ES-I3 (cell line): ENCODE results near the gene SLIT3.

Source experiments
- H3K36me3 ChIP-seq: 2 replicates; pipeline ENCODE4 v1.6.1; 2013; ENCODE audit warnings: mild to moderate bottlenecking, low read length, control low read depth, moderate library complexity; ENCODE audit not compliant: insufficient read depth
- H3K4me1 ChIP-seq: 2 replicates; pipeline ENCODE4 v1.6.1; 2013; ENCODE audit warnings: mild to moderate bottlenecking, control low read depth, low read length; ENCODE audit not compliant: insufficient read depth
- H3K9ac ChIP-seq: 2 replicates; pipeline ENCODE4 v1.6.1; 2013; ENCODE audit warnings: low read depth, mild to moderate bottlenecking, low read length, moderate library complexity
- H3K9me3 ChIP-seq: 2 replicates; pipeline ENCODE4 v1.6.1; 2013; ENCODE audit warnings: mild to moderate bottlenecking, low read length, moderate library complexity; ENCODE audit not compliant: control insufficient read depth, insufficient read depth

SLIT3 gene

GRCh38 chr5:168792678-168793077 is 508.3 kb downstream of the SLIT3 start:
- Histone ChIP-seq H3K4me1 (no peaks in the 10 kb centered on the region), H3K9me3 (no peaks in the 10 kb centered on the region), H3K9ac (no peak overlapping the region), H3K36me3 (no peaks in the 10 kb centered on the region; the same call in 1 of the 2 replicates)

GRCh38 chr5:168790671-168791250 is 510.2 kb downstream of the SLIT3 start:
- Histone ChIP-seq H3K4me1 (no peaks in the 10 kb centered on the region), H3K9me3 (no peaks in the 10 kb centered on the region), H3K9ac (no peak overlapping the region), H3K36me3 (no peaks in the 10 kb centered on the region; the same call in 1 of the 2 replicates)

GRCh38 chr5:168790002-168790635 is 510.8 kb downstream of the SLIT3 start:
- Histone ChIP-seq H3K4me1 (no peaks in the 10 kb centered on the region), H3K9me3 (no peaks in the 10 kb centered on the region), H3K9ac (no peak overlapping the region), H3K36me3 (no peaks in the 10 kb centered on the region; the same call in 1 of the 2 replicates)

- Histone ChIP-seq H3K4me1 (no peaks in the 10 kb centered on the region), H3K9ac (no peak overlapping the region), H3K9me3 (no peaks in the 10 kb centered on the region), H3K36me3 (no peaks in the 10 kb centered on the region; the same call in 1 of the 2 replicates)
Observed at GRCh38 chr5:168788786-168789185, 512.2 kb downstream of the SLIT3 start.

- Histone ChIP-seq H3K9me3 (no peaks in the 10 kb centered on the region), H3K36me3 (no peaks in the 10 kb centered on the region; the same call in 1 of the 2 replicates), H3K4me1 (no peaks in the 10 kb centered on the region), H3K9ac (no peak overlapping the region)
Observed at GRCh38 chr5:168788107-168788506, 512.8 kb downstream of the SLIT3 start.

GRCh38 chr5:168786147-168786546 is 514.8 kb downstream of the SLIT3 start:
- no peak overlapping the region for H3K9ac ChIP-seq
- no peaks in the 10 kb centered on the region; the same call in 1 of the 2 replicates for H3K36me3 ChIP-seq
- H3K4me1 ChIP-seq, result no peaks in the 10 kb centered on the region
- no peaks in the 10 kb centered on the region for H3K9me3 ChIP-seq

- Histone ChIP-seq H3K4me1 (no peaks in the 10 kb centered on the region), H3K9me3 (no peaks in the 10 kb centered on the region), H3K36me3 (no peaks in the 10 kb centered on the region), H3K9ac (no peak overlapping the region)
Observed at GRCh38 chr5:168784454-168784853, 516.5 kb downstream of the SLIT3 start.

- H3K36me3 ChIP-seq, result no peaks in the 10 kb centered on the region
- no peaks in the 10 kb centered on the region for H3K4me1 ChIP-seq
- no peaks in the 10 kb centered on the region for H3K9me3 ChIP-seq
- no peak overlapping the region for H3K9ac ChIP-seq
Observed at GRCh38 chr5:168781941-168782571, 518.9 kb downstream of the SLIT3 start.

GRCh38 chr5:168780888-168781287 is 520.1 kb downstream of the SLIT3 start:
- Histone ChIP-seq H3K4me1 (no peaks in the 10 kb centered on the region), H3K9me3 (no peaks in the 10 kb centered on the region), H3K9ac (no peak overlapping the region), H3K36me3 (no peaks in the 10 kb centered on the region)

GRCh38 chr5:168779333-168779732 is 521.6 kb downstream of the SLIT3 start:
- no peak overlapping the region for H3K9ac ChIP-seq
- H3K36me3 ChIP-seq, result no peaks in the 10 kb centered on the region
- no peaks in the 10 kb centered on the region for H3K4me1 ChIP-seq
- H3K9me3 ChIP-seq, result no peaks in the 10 kb centered on the region

- Histone ChIP-seq H3K4me1 (no peaks in the 10 kb centered on the region), H3K9me3 (no peaks in the 10 kb centered on the region), H3K9ac (no peak overlapping the region), H3K36me3 (no peaks in the 10 kb centered on the region)
Observed at GRCh38 chr5:168778536-168778935, 522.4 kb downstream of the SLIT3 start.

- H3K9ac ChIP-seq, result no peak overlapping the region
Observed at GRCh38 chr5:168777651-168778050, 523.3 kb downstream of the SLIT3 start.

GRCh38 chr5:168776070-168776469 is 524.9 kb downstream of the SLIT3 start:
- Histone ChIP-seq H3K4me1 (no peaks in the 10 kb centered on the region), H3K36me3 (no peaks in the 10 kb centered on the region), H3K9me3 (no peaks in the 10 kb centered on the region), H3K9ac (no peak overlapping the region)

More at GRCh38 chr5:168777651-168778050, 523.3 kb downstream of the SLIT3 start:
- H3K36me3 ChIP-seq, result no peaks in the 10 kb centered on the region
- H3K4me1 ChIP-seq, result no peaks in the 10 kb centered on the region
- H3K9me3 ChIP-seq, result no peaks in the 10 kb centered on the region

GRCh38 chr5:168773226-168773625 is 527.7 kb downstream of the SLIT3 start:
- peaks cover 5% of the 10 kb centered on the region; the same call in 1 of the 2 replicates for H3K9me3 ChIP-seq
- no peak overlapping the region for H3K9ac ChIP-seq
- H3K36me3 ChIP-seq, result no peaks in the 10 kb centered on the region
- H3K4me1 ChIP-seq, result no peaks in the 10 kb centered on the region
